Fibroblast of skin of right quadriceps (primary cell): ENCODE data around the gene IFRD1.
"Not testable (repeated sequence)": the region's sequence is repeated elsewhere in the genome, so short reads cannot be mapped to it uniquely, and the experiment has no call there.

Experiments used
- DNase-seq: peaks from one replicate; pipeline ENCODE4 v3.0.0-alpha.2; 2013

Gene IFRD1

DNA sequence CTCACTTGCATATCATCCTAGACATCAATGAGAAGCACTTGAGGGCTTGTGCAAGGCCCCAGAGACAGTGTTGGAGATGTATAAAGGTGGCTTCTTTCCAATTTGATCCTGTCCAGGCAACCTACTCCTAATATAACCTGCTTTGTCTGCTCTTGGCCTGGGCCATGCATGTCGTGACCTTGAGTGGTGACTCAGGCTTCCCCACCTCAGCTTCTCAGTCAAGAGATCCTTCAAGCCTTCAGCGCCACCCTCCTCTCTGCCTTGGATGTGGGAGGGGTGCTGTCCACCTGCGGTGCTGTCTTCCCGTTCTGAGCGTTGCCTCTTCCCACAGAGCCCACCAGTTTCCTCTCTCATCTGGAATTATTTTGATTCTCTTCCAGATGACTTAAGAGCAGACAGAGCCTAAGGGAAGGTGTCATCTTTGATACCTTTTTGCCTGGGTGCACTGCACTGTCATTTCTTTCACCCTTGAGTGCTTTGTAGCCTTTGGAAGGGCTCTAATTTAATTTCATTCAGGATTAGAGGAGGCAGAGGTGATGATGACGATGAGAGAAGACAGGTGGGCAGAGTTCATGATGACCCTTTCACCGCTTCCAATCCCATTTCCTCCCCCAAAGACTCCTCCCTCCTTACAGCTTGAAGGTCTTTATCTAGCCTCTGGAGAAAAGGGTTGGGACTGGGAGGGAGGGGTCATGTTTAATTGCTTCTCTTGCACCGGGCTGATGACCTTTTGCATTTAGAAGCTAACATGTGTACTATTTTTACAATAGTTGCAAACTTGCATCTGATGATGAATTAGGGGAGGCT, 37.4 kb downstream of the IFRD1 start:
- DNase-seq: no peak

DNA sequence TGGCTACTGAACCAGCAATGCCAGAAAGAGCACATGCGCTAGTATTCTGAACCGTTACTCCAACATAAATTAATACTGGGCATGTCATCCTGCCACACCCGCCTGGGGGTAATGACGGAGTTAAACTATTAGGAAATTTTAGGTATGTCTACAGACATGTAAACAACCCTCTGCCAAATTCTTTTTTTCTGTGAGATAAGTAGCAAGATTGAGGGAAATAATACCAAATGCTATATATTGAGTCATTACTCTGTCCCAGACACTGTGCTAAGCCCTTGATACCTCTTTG, 37.9 kb downstream of the IFRD1 start:
- DNase-seq: no peak

DNA sequence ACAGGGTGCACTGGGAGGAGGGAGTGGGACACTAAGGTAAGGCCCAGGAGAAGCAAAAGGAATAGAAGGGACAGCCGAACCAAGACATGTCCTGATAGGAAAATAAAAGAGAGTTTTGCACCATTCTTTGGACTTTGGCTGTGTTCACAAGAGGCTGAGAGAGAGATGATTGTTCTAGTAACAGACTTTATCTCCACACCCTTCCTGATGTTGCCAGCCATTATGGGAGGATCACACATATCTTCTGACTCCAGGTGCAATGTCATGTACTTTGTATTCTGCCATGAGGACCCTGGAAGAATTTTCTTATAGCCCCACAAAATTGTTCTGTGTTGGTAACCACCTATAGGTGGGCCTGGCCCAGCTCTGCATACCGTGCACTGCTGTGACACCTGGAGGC, 41.9 kb downstream of the IFRD1 start:
- DNase-seq: no peak

DNA sequence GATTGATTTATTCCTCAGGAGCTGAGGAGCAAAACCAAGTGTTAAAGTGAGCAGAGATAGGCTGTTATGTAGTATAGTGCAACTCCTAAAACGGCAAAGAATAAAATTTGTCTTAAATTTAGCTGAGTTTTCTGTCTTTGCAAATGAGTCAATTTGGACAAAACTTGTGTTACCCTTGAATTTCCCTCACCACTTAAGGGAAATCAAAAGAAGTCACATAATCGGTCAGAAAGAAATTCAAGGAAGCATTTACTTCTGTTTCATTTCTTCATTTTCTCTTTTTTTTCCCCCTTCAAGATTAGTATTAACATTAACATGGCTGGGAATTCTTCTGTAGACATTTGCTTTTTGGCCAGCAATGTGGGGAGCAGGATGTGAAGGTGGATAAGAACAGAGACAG, 44.4 kb downstream of the IFRD1 start:
- DNase-seq: no peak

DNA sequence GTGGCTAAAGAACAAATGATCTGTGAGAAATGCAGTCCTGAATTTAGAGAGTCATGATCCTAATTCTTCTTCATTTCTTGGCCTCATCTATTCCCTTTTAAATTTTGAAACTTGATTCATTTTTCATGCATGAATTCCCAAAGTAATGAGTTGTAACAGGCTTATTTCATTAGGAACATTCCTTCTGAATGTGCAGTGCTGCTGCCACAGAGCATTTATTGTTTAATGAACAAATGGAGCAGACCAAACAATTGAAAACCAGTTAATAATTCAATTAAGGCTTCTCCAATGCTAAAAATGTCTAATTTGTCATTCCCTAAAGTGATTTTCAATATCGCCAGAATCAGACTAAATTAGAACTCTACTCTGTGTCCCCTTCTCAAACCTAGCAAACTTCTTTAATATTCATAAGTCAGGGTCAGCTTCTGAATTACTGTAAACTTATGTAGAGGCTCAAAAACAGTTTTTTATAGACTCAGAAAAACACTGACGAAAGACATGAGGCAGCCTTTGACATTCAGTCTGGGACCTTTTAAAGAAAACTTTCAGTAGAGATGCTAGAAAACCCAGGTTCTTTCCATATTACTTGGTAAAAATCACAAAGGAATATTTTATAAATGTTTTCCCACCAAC, 45.0 kb downstream of the IFRD1 start:
- DNase-seq: no peak

DNA sequence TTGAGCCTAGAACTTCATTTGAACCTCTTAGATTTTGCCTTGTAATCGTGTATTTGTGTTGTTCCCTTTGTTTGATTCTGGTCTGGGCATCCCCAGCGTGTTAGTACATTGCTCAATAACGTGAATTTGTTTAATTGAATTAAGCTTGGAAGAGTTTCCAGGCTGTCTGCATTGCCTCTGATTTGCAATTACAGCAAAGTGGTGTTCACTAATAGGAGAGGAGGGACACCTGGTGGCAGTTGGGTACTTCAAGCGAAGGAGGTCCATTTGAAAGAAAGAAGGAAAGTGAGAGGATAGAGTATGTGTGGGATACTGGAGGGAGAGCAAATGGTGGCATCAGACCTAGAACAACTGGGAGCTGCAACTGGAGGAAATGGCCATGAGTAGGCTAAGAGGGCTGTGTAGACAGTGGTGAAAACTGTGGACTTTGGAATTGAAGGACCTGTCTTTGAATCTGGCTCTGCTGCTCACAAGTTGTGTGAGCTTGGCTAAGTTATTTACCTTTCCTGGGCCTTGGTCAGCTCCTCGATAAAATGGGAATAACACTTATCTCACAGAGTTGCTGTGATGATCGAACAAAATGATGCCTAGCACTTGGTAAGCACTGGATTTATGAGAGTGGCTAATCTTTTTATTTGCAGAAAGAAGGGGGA, 45.7 kb downstream of the IFRD1 start:
- DNase-seq: peak; percentile 64

DNA sequence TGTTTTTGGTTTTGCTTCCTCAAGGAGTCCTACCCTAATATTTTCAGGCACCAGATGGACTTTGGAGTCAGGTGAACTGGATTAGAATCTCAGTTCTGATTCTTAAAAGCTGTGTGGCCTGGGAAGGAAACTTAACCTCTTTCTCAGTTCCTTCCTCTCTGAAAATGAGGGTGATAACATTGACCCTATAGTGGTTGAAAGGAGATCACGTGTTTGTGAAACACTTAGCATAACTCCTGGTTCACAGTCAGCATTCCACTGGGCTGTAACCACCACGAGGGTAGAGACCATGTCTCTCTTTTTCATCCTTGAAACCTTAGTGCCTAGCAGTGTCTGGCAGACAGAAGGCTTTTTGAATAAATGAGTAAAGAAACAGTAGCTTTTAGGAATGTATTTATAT, 47.2 kb downstream of the IFRD1 start:
- no peak for DNase-seq

DNA sequence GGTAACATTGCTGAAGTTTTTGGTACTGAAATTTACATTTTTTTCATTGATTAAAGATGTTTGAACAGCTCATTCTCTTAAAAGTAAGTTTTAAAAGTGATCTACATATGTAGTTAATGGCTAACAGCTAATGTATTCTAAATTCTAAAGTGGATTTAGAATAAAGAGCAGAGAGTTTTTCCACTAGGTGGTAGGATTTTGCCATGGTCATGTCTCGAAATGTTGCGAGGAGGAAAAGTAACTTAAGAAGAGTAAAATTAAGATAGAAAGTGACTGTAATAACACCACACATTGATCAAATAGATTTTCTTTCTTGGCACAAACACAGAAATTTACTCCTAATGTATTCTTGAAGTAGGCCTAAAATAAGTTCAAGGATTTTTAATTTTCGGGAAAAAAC, 50.4 kb downstream of the IFRD1 start:
- no peak for DNase-seq

DNA sequence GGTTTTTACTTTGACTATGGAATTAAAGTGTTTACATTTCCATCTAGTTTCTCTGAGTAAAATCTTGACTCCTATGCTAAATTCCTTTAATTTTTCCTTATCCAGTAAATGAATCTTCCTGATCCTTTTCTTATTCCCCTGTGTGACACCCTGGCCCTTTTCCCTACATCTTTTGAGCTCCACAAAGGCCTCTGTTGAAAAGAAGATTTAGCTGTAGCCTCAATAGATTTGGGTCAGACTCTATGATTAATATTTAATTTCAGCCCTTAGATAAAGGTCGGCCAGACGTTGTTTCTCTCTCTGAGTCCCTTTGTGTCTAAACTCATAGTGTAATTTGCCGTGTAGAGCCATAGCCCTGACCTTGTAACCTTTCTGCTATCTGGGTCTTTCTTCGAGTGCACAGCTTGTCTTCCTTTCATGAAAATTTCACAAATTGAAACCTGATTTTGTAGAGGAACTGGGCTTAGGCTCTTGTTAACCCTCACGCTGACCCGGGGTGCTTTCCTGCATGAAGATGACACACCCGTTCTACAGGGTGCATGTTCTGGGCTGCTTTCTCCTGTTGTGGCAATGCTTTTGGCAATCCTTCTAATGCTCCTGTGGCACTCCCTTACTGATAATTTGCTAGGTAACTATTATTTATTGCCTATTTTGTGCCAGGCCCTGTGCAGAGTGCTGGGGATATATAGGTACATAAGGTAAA, 51.7 kb downstream of the IFRD1 start:
- no peak for DNase-seq

DNA sequence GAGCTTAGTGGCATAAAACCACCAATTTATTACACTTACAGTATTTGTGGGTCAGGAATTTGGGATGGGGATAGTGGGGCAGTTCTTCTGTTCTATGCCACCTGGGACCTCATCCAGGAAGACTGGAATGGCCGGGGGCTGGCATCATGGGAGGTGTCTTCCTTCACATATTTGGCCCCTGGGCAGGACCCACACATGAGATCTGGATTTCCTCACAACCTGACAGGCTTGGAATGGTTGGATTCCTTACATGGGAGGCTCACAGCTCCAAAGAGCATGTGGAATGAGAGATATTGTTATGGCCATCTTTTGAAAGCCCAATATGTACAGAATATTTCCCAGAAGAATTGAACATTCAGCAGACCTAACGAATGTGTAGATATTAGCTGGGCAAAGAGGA, 52.4 kb downstream of the IFRD1 start:
- DNase-seq: no peak

DNA sequence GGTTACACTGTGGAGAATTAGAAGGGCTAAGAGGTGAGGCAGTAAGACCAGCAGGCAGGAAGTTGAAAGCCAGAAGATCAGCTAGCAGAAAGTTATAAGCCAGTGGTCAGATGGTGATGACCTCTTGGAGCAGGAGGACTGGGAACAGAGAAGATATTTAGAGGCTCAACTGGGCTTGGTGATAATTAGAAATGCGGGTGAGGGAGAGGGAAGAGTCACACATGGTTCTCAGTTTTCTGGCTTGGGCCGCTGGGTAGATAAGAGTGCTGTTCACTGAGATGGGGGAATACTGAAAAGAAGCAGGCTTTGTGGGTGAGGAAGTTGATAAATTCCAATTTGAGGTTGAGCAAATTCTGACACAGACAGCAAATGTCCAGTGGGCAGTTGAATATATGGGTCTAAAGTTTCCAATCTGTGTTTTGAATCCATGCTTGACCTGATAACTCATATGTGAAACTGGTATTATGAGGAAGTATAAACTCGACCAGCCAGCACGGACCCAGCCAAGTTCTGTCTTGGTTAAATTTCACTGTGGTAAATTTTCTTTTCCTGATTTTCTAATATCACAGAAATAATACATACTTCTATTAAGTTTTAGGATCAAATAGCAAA, 53.2 kb downstream of the IFRD1 start:
- no peak for DNase-seq

DNA sequence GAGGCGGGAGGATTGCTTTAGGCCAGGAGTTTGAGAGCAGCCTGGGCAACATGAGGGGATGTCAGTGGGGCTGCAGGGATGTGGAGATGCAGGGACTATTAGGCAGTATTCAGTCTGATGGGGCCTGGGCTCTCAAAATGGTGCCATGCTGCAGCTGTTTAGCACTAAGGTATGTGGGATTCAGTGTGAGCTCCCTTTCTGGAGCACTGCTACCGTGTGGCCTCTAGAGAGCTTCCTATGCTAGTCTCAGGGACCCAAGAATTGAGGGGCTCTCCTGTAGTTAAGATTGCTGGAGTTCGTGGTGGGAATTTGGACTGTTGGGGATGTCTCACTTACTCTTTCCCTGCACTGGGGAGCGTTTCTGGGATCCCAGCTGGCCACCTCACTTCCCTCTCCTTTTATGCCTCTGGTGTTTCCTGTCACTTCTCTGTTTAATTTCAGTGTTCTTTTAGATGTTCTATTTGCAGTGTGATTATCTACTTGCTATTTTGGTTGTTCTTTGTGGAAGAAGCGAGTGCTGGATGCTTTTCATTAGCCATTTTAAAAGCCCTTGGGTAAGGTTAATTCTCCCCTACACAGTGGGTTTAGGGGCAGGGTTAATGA, 53.9 kb downstream of the IFRD1 start:
- DNase-seq: no peak

DNA sequence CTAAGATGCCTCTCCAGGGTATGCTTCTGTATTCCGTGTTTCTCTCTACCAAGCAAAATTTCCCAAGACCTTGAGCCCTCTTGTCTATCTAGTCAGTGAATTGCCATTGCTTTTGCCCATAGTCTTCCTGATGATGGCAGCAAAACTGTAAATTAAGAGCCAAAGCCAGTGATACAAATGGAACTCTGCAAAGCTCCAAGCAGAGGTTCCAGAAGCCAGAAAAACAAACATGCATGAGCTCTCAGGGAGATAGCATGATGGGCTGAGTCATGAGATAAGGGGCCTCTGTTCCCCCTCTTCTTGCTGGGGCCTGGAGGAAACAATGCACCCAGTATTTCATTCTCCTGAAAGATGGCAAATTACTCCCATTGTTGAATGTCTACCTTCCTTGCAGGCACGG, 55.2 kb downstream of the IFRD1 start:
- DNase-seq: no peak

DNA sequence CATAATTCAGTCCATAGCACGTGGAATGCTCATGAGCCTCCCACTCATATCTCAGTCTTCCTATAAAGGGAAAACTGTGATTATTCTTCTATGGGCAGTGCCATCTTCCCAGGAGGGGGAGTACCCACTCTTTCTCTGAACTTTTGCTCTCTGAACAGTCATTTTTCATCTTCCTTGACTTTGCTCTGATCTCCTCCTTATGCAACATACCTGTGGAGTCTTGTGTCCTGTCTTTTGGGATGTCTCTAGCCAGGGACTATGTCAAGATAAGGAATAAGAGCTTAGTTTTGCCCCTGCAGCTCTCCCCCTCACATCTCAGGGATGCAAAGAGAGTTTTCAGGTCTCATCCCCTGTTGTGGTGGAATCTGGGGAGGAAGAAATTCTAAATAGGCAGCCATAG, 58.1 kb downstream of the IFRD1 start:
- DNase-seq: no peak

DNA sequence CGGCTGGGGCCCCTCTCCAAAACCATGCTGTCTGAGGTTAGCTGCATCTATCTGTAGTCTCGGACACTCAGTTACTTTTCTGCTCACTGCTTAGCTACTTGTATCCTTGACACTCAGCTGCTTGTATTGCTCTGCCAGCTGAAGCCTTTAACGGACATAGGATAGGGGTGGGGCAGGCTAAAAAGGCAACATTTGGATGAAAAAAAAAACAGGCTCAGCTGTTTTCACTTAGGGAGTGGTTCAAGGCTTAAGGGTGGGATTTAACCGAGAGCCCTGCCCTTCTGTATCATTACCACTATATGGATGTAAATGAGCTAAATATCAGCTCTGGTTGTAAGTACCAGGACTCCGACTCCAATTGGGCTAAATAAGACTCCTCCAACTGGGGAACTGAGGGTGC, 59.1 kb downstream of the IFRD1 start:
- DNase-seq: peak; percentile 5

DNA sequence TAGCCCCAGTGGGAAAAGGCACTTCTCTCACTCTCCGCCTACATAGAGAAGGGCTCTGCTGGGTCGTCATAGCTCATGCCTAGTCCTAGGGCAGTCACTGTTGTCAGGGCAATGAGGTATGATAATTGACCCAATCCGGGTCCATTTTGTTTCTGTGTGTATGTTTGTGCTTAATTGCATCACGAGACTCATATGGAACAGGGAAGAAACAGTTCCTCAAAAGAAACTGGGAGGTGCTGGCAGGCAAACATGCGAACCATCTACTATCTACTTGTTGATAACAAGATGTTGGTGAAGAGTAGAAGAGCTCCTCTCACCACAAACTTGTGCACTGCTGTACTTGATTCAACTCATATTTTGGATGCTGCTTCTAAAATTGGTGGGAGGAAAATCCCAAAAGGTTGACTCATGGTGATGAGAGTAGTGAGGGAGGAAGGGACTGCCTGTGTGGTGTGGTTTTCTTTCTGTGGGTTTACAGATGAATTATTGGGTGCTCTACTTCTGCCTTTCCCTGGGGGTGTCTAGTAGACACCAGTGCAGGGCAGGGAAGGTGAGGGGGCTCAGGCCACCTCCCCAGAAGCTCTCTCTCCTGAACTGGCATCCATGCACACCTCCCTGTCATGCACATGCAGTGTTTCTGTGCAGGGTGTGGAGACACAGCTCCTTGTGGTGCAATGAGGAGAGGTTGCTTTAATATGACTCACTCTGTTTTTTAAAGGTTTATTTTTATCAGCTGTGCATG, 59.9 kb downstream of the IFRD1 start:
- DNase-seq: peak; percentile 87

DNA sequence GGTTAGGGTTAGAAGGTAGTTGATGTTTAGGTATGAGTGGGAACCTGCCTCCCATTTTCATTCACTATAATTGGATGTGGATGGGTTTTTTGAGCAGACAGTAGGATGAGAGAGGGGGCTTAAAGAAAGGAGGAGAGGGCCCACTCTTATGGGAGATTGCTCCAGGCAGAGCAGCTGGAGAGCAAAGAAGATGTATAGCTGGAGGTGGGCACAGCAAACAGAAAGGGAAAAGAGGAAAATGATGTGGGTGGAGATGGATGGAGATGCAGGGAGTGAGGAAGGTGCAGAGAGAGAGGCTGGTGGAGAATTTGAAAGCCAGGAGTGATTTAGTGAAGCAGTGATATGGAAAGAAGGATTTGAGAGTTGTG, 60.5 kb downstream of the IFRD1 start:
- no peak for DNase-seq

DNA sequence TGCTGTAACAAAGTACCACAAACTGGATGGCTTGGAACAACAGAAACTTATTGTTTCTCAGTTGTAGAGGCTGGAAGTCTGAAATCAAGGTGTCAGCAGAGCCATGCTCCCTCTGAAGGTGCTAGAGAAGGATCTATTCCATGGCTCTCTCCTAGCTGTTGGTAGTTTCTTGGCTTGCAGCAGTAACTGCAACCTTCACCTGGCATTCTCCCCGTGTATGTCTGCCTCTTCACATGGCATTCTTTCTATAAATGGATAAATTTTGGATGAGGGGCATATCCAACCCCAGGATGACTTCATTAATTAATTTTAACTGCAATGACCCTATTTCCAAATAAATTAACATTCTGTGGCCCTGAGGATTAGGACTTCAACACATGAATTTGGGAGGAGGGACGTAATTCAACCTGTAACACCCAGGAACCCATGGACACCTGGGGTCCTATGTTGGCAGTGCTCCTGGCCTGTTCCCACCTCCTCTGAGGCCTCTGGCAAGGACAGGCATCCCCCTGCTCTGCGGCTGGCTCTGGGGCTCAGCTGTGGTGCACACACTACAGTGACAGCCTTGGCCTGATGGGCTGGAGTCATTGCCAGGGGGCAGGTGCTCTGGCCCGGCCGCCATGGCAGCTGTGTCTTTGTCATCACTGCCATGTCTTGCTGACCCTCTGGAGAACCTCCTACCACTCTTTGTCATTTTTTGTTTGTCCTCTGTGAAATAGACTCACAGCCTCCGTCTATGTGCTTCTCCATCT, 61.4 kb downstream of the IFRD1 start:
- DNase-seq: no peak

DNA sequence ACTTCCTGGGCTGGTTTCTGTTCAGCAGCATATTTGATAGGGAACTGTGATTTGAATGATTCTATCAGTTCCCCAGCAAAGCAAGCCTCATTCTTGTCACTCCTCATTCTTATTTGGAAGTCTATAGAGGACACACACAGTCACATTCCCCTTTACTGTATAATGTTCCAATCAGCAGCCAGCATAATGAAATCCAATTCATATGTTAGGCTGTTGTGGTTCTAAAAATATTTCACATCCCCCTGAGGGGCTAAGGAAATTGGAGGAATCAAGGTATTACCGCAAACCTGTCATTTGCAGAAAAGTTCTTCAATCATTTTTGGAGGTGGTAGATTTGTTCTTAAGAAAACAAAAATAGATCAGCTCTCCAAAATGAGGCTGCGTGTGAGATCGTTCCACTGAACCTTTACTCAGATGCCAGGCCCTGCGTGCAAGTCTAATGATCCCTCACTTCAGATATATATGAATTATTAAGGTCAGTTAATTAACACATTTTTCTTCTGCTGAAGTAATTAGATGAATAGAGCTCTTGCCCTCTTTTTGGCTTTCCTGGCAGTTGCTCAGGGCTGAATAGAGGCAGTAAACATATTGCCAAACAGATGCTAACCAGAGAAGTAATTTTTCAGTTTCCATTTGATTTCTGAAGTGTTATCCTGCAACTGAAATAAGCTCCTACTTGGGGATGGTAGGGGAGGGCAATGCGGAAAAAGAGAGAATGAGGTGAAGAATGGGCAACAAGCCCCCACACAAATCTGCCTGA, 62.4 kb downstream of the IFRD1 start:
- no peak for DNase-seq

DNA sequence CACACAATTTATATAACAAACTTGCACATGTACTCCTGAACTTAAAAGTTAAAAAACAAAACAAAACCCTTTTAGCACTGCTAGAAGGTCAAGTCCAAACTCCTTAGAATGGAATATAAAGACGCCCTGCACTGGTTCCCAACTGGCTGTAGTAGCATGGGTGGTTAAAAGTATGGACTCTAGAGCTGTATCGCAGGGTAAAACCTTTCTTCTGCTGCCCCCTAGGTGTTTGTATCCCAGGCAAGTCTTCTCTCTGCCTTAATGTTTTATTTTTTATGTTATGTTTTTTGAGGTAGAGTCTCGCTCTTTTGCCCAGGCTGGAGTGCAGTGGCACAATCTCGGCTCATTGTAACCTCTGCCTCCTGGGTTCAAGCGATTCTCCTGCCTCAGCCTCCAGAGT, 65.7 kb downstream of the IFRD1 start:
- DNase-seq: no peak

DNA sequence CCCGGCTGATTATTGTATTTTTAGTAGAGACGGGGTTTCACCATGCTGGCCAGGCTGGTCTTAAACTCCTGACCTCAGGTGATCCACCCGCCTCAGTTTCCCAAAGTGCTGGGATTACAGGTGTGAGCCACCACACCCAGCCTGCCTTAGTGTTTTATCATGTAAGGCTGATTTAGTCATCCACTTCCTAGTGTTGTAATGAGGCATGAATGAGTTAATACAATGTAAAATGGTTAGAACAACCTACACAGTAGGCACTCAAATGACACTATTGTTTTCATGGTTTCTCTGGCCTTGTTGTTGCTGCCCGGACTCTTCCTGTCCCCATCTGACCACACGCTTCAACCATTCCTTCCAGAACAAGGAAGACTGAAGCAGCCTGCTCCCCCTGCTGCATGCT, 66.2 kb downstream of the IFRD1 start:
- not testable (repeated sequence) for DNase-seq
